ENCODE measurements around the gene H2BK1.

The H2BK1 gene

DNA sequence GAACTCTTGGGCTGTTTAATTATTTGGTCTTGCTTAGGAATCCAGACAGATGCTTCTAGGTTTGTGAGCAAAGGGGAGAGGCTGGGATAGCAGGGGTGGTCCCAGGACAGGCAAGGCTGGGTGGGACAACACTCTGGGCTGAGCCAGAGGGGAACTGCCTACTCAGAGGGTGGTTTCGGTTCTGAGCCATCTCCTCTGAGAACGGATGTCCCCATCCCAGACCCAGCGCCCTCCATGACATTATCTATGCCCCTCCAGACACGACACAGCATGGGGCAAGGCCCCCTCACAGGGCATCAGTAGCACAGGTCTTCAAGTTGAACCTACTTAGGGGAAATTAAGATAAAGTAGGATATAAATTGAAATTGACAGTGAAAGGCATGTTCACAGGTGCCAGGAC, 30.3 kb downstream of the H2BK1 start:
- no peak for DNase-seq (ENCODE audit: extremely low read depth in 1 of 2, low read depth in 1 of 2)

DNA sequence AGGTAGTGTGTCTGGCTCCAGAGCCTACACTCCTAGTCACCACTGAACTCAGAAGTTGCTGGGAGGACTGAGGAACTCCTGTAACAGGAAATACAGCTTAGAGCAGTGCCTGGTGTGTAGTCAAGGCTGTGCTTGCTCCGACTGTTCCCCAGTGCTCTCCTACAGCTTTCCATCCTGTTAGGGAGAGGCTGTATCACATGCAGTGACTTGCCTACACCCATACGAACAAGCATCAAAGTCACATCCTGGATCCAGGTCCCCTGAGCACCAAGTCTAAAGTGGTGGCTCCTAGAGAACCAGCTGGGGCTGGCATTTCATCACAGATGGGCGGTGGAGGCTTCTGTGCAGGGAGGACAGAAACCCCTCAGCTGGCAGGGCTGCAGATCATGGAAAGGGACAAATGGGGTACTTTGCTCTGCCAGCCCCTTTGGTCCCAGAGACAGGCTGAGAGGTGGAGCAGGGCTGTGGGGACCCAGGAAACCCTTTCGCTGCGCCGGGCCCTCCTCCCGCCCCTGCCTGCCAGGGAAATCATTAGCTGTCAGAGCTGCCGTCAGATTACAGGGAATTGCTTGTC, 30.9 kb downstream of the H2BK1 start:
- no peak for DNase-seq (ENCODE audit: extremely low read depth in 1 of 2, low read depth in 1 of 2)

GRCh38 chr7:151178831-151179230, 31.5 kb downstream of the H2BK1 start:
- DNase-seq (ENCODE audit: extremely low read depth in 1 of 2, low read depth in 1 of 2): no peak

DNA sequence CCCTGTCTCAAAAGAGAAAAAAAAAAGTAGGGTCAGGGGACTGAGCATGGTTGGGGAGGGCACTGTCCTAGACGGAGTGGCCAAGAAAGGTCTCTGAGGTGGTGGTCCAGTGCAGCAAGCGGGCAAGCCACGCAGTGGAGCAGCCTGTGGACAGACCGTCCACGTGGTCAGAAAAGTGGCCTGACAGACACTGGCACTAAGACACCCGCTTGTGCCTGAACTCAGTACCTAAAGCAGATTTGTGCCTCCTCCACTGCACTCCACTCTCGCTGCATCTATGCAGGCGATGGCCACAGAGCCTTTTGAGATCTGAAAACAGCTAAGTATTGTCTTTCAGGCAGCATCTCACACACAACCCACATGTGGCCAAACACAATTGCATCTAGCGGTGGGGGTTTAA, 32.1 kb downstream of the H2BK1 start:
- DNase-seq (ENCODE audit: extremely low read depth in 1 of 2, low read depth in 1 of 2): no peak

- DNase-seq (ENCODE audit: extremely low read depth in 1 of 2, low read depth in 1 of 2): no peak
Observed at GRCh38 chr7:151177310-151177709, 33.0 kb downstream of the H2BK1 start.

- no peak for DNase-seq (ENCODE audit: extremely low read depth in 1 of 2, low read depth in 1 of 2)
Observed at GRCh38 chr7:151176401-151176800, 33.9 kb downstream of the H2BK1 start.

- no peak for DNase-seq (ENCODE audit: extremely low read depth in 1 of 2, low read depth in 1 of 2)
Observed at GRCh38 chr7:151175793-151176311, 34.4 kb downstream of the H2BK1 start.

GRCh38 chr7:151175047-151175792, 35.1 kb downstream of the H2BK1 start:
- DNase-seq (ENCODE audit: extremely low read depth in 1 of 2, low read depth in 1 of 2): no peak

- DNase-seq (ENCODE audit: extremely low read depth in 1 of 2, low read depth in 1 of 2): peak in 1 of 2 donors; percentile 15
Observed at GRCh38 chr7:151174246-151175046, 35.8 kb downstream of the H2BK1 start.

DNA sequence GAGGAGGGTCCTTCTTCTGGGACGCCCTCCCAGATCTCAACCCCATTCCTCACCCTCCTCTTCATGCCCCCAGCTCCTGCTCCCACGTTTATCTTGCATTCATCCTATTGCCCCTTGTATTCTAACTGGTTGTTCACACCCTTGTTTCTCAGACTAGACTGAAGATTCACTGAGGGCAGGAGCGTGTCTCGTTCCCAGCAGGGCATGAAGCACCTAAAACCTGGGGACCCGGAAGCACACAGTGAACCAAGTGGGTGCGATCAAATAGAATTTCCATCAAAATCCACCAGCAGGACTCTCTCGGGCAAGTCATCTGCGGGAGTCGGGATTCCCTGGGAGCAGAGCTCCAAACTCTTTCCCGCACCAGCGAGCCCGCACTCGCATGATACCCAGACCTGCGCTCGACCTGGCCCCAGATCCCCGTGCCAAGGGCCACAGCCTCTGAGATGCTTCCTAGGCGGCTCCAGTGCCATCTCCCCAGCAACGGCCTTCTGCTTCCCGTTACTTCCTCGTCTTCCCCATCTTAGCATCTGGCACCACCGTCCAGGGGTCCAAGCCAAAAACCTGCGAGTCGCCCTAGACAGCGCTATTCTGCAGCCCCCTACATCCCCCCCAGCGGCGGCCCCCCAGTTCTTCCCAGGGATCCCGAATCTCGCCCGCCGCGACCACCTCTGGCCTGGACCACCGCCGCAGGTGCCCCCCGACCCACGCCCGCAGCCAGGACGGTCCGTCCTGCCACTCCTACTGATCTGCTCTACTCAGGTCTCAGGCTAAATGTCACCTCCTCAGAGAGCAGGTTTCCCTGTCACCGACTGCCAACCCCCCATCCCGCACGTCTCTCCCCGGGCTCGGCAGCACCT, 36.7 kb downstream of the H2BK1 start:
- DNase-seq (ENCODE audit: extremely low read depth in 1 of 2, low read depth in 1 of 2): no peak

GRCh38 chr7:151172273-151173141, 37.8 kb downstream of the H2BK1 start:
- DNase-seq (ENCODE audit: extremely low read depth in 1 of 2, low read depth in 1 of 2): peak; percentile 60 to 61

- no peak for DNase-seq (ENCODE audit: extremely low read depth in 1 of 2, low read depth in 1 of 2)
Observed at GRCh38 chr7:151168787-151169162, 41.5 kb downstream of the H2BK1 start.

- DNase-seq (ENCODE audit: extremely low read depth in 1 of 2, low read depth in 1 of 2): peak; percentile 20 to 33
Observed at GRCh38 chr7:151168003-151168786, 42.1 kb downstream of the H2BK1 start.

GRCh38 chr7:151167197-151167961, 42.9 kb downstream of the H2BK1 start, which contains the start of gene GBX1:
TSS of gene GBX1 (minus strand) at chr7:151167694. CDS start at chr7:151167548, 146 bp downstream.
- DNase-seq (ENCODE audit: extremely low read depth in 1 of 2, low read depth in 1 of 2): no peak

- DNase-seq (ENCODE audit: extremely low read depth in 1 of 2, low read depth in 1 of 2): no peak
Observed at GRCh38 chr7:151166629-151167196, 43.6 kb downstream of the H2BK1 start.

DNA sequence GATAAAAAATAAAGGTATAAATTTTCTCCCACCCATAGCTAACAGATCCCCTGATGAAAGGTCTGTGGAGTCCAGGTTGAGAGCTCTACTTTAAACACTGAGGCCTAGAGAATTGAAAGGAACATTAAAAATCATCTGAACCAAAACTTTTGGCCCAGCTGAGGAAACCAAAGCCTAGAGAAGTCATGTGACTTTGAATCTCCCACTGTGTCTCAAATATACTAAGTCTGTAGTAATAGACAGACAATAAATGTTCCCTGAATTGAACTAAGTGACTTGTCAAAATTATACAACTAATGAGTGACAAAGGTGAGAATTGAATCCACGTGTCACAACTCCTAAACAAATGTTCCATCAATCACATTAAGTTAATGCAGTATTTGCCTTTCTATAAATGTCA, 48.5 kb downstream of the H2BK1 start:
- DNase-seq (ENCODE audit: extremely low read depth in 1 of 2, low read depth in 1 of 2): no peak
